ENCODE data around the gene TMEM117. TPM values are rescaled to one million over a fixed set of nuclear protein-coding genes. Genes with fewer than 3 reads are reported as not detected.
"Not testable (repeated sequence)": the region's sequence is repeated elsewhere in the genome, so short reads cannot be mapped to it uniquely, and the experiment has no call there.

The TMEM117 gene
- polyA plus RNA-seq, 1 donor (not counting 4 experiments of a cell fraction or from before 2014, with no cell fraction given): 8.5 TPM

DNA sequence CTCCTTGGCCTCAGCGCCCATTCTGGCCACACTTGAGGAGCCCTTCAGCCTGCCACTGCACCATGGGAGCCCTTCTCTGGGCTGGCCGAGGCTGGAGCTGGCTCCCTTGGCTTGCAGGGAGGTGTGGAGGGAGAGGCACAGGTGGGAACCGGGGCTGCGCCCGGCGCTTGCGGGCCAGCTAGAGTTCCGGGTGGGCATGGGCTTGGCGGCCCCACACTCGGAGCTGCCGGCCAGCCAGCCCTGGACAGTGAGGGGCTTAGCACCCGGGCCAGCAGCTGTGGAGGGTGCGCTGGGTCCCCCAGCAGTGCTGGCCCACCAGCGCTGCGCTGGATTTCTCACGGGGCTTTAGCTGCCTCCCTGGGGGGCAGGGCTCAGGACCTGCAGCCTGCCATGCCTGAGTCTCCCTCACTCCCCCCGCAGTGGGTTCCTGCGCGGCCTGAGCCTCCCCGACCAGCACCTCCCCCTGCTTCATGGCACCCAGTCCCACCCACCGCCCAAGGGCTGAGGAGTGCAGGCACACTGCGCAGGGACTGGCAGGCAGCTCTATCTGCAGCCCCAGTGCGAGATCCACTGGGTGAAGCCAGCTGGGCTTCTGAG is 28.0 kb downstream of the TMEM117 start:
- Histone ChIP-seq H3K79me2 (ENCODE audit: control insufficient read depth, insufficient read depth, low read length) (no peaks in the 10 kb centered on the region), H3K4me1 (ENCODE audit: control insufficient read depth, extremely low read depth, insufficient read depth, low read length) (peaks cover 21% of the 10 kb centered on the region), H3K27me3 (ENCODE audit: control insufficient read depth, extremely low read depth, insufficient read depth, low read length) (no peaks in the 10 kb centered on the region), H3K4me3 (ENCODE audit: control insufficient read depth in 2 of 3, extremely low read depth in 1 of 3, insufficient read depth in 2 of 3, low read depth in 1 of 3, low read length in 3 of 3) (no peak overlapping the region), H3K27ac (ENCODE audit: control insufficient read depth, insufficient read depth, low read length) (no peak overlapping the region), H3K9me3 (ENCODE audit: control insufficient read depth, low read depth, low read length) (no peaks in the 10 kb centered on the region), H3K36me3 (ENCODE audit: control insufficient read depth in 2 of 2, extremely low read depth in 1 of 2, insufficient read depth in 2 of 2, low read length in 2 of 2) (no peaks in the 10 kb centered on the region), H2AFZ (ENCODE audit: control insufficient read depth, low read length) (no peak overlapping the region), H3K4me2 (ENCODE audit: control insufficient read depth, extremely low read depth, insufficient read depth, low read depth, low read length) (no peak overlapping the region), H4K20me1 (ENCODE audit: control insufficient read depth, extremely low read depth, insufficient read depth, low read length) (no peaks in the 10 kb centered on the region), H3K9me1 (ENCODE audit: control insufficient read depth, extremely low read depth, insufficient read depth, low read length) (no peaks in the 10 kb centered on the region), H3K9ac (ENCODE audit: control insufficient read depth, extremely low read depth, insufficient read depth, low read length) (no peak overlapping the region)
- DNase-seq (ENCODE audit: low read depth, low spot score): no peak
- dilution Hi-C loops (cut with MboI; ENCODE audit: extremely low pct_ligation_motif_present, low sequenced_read_pairs): no loop called here
- TF ChIP-seq, protein P1, sequence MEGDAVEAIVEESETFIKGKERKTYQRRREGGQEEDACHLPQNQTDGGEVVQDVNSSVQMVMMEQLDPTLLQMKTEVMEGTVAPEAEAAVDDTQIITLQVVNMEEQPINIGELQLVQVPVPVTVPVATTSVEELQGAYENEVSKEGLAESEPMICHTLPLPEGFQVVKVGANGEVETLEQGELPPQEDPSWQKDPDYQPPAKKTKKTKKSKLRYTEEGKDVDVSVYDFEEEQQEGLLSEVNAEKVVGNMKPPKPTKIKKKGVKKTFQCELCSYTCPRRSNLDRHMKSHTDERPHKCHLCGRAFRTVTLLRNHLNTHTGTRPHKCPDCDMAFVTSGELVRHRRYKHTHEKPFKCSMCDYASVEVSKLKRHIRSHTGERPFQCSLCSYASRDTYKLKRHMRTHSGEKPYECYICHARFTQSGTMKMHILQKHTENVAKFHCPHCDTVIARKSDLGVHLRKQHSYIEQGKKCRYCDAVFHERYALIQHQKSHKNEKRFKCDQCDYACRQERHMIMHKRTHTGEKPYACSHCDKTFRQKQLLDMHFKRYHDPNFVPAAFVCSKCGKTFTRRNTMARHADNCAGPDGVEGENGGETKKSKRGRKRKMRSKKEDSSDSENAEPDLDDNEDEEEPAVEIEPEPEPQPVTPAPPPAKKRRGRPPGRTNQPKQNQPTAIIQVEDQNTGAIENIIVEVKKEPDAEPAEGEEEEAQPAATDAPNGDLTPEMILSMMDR (optimal IDR thresholded peaks at IDR 0.05 in 1 of 3, IDR thresholded peaks at IDR 0.05 in 1 of 3, conservative IDR thresholded peaks at IDR 0.05 in 1 of 3; ENCODE audit: extremely low read depth in 1 of 3, insufficient read depth in 2 of 3, low read length in 3 of 3): no peak
- no peak for TF ChIP-seq EZH2 (IDR thresholded peaks at IDR 0.05; ENCODE audit: low read length)
- FAIRE-seq: no peak

DNA sequence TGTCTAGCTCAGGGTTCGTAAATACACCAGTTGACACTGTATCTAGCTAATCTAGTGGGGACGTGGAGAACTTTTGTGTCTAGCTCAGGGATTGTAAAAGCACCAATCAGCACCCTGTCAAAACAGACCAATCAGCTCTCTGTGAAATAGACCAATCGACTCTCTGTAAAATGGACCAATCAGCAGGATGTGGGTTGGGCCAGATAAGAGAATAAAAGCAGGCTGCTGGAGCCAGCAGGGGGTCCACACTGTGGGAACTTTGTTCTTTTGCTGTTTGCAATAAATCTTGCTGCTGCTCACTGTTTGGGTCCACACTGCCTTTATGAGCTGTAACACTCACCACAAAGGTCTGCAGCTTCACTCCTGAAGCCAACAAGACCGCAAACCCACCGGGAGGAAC is 28.7 kb downstream of the TMEM117 start:
- H3K4me2 ChIP-seq (ENCODE audit: control insufficient read depth, extremely low read depth, insufficient read depth, low read depth, low read length); DNase-seq (ENCODE audit: low read depth, low spot score); H4K20me1 ChIP-seq (ENCODE audit: control insufficient read depth, extremely low read depth, insufficient read depth, low read length); H3K4me3 ChIP-seq (ENCODE audit: control insufficient read depth in 2 of 3, extremely low read depth in 1 of 3, insufficient read depth in 2 of 3, low read depth in 1 of 3, low read length in 3 of 3); H3K9ac ChIP-seq (ENCODE audit: control insufficient read depth, extremely low read depth, insufficient read depth, low read length); dilution Hi-C loops (cut with MboI; ENCODE audit: extremely low pct_ligation_motif_present, low sequenced_read_pairs); H3K27ac ChIP-seq (ENCODE audit: control insufficient read depth, insufficient read depth, low read length); FAIRE-seq; H2AFZ ChIP-seq (ENCODE audit: control insufficient read depth, low read length); H3K9me3 ChIP-seq (ENCODE audit: control insufficient read depth, low read depth, low read length); H3K36me3 ChIP-seq (ENCODE audit: control insufficient read depth in 2 of 2, extremely low read depth in 1 of 2, insufficient read depth in 2 of 2, low read length in 2 of 2); H3K27me3 ChIP-seq (ENCODE audit: control insufficient read depth, extremely low read depth, insufficient read depth, low read length); H3K79me2 ChIP-seq (ENCODE audit: control insufficient read depth, insufficient read depth, low read length); H3K9me1 ChIP-seq (ENCODE audit: control insufficient read depth, extremely low read depth, insufficient read depth, low read length): not testable (repeated sequence)
- peaks cover 21% of the 10 kb centered on the region for H3K4me1 ChIP-seq (ENCODE audit: control insufficient read depth, extremely low read depth, insufficient read depth, low read length)

DNA sequence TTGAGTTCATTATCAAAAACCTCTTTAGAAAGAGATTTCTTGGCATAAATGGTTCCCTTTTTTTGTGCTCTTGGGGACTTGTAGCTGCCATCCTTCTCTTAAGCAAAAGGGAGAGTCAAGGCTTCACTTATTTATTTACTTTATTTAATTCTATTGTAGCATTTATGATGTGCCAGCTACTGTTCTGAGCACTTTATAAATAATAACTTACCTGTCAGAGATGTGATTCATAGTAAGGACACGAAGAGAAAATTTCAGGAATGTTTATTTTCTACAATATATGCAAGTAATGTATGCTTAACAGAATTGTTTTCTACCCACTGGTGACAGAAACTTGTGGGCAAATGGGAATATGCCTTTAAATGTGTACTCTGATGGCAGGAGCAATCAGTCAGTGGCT is 33.3 kb downstream of the TMEM117 start:
- no peak for FAIRE-seq
- no peaks in the 10 kb centered on the region for H3K4me1 ChIP-seq (ENCODE audit: control insufficient read depth, extremely low read depth, insufficient read depth, low read length)
- no peak overlapping the region for H3K9ac ChIP-seq (ENCODE audit: control insufficient read depth, extremely low read depth, insufficient read depth, low read length)
- H3K4me3 ChIP-seq (ENCODE audit: control insufficient read depth in 2 of 3, extremely low read depth in 1 of 3, insufficient read depth in 2 of 3, low read depth in 1 of 3, low read length in 3 of 3): no peak overlapping the region
- H3K9me1 ChIP-seq (ENCODE audit: control insufficient read depth, extremely low read depth, insufficient read depth, low read length): no peaks in the 10 kb centered on the region
- H3K9me3 ChIP-seq (ENCODE audit: control insufficient read depth, low read depth, low read length): no peaks in the 10 kb centered on the region
- no peaks in the 10 kb centered on the region for H4K20me1 ChIP-seq (ENCODE audit: control insufficient read depth, extremely low read depth, insufficient read depth, low read length)
- no peak overlapping the region for H3K4me2 ChIP-seq (ENCODE audit: control insufficient read depth, extremely low read depth, insufficient read depth, low read depth, low read length)
- H2AFZ ChIP-seq (ENCODE audit: control insufficient read depth, low read length): no peak overlapping the region
- no peak overlapping the region for H3K27ac ChIP-seq (ENCODE audit: control insufficient read depth, insufficient read depth, low read length)
- no peak for DNase-seq (ENCODE audit: low read depth, low spot score)
- no peaks in the 10 kb centered on the region for H3K27me3 ChIP-seq (ENCODE audit: control insufficient read depth, extremely low read depth, insufficient read depth, low read length)
- no peak for TF ChIP-seq EZH2 (IDR thresholded peaks at IDR 0.05; ENCODE audit: low read length)
- TF ChIP-seq, protein P1 (optimal IDR thresholded peaks at IDR 0.05 in 1 of 3, IDR thresholded peaks at IDR 0.05 in 1 of 3, conservative IDR thresholded peaks at IDR 0.05 in 1 of 3; ENCODE audit: extremely low read depth in 1 of 3, insufficient read depth in 2 of 3, low read length in 3 of 3): no peak
- H3K36me3 ChIP-seq (ENCODE audit: control insufficient read depth in 2 of 2, extremely low read depth in 1 of 2, insufficient read depth in 2 of 2, low read length in 2 of 2): no peaks in the 10 kb centered on the region
- H3K79me2 ChIP-seq (ENCODE audit: control insufficient read depth, insufficient read depth, low read length): no peaks in the 10 kb centered on the region
- dilution Hi-C loops (cut with MboI; ENCODE audit: extremely low pct_ligation_motif_present, low sequenced_read_pairs): no loop called here

DNA sequence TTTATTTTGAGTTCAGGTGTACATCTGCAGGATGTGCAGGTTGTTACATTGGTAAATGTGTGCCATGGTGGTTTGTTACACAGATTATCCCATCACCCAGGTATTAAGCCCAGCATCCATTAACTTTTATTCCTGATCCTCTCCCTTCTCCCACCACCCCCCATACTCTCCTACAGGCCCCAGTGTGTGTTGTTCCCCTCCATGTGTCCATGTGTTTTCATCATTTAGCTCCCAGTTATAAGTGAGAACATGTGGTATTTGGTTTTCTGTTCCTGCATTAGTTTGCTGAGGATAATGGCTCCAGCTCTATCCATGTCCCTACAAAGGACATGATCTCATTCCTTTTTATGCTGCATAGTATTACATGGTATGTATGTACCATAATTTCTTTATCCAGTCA is 33.9 kb downstream of the TMEM117 start:
- H3K9me1 ChIP-seq (ENCODE audit: control insufficient read depth, extremely low read depth, insufficient read depth, low read length); H3K27me3 ChIP-seq (ENCODE audit: control insufficient read depth, extremely low read depth, insufficient read depth, low read length); DNase-seq (ENCODE audit: low read depth, low spot score); H3K4me3 ChIP-seq (ENCODE audit: control insufficient read depth in 2 of 3, extremely low read depth in 1 of 3, insufficient read depth in 2 of 3, low read depth in 1 of 3, low read length in 3 of 3); FAIRE-seq; dilution Hi-C loops (cut with MboI; ENCODE audit: extremely low pct_ligation_motif_present, low sequenced_read_pairs); H3K9me3 ChIP-seq (ENCODE audit: control insufficient read depth, low read depth, low read length); H3K27ac ChIP-seq (ENCODE audit: control insufficient read depth, insufficient read depth, low read length); H2AFZ ChIP-seq (ENCODE audit: control insufficient read depth, low read length); H4K20me1 ChIP-seq (ENCODE audit: control insufficient read depth, extremely low read depth, insufficient read depth, low read length); H3K79me2 ChIP-seq (ENCODE audit: control insufficient read depth, insufficient read depth, low read length); H3K4me2 ChIP-seq (ENCODE audit: control insufficient read depth, extremely low read depth, insufficient read depth, low read depth, low read length); H3K9ac ChIP-seq (ENCODE audit: control insufficient read depth, extremely low read depth, insufficient read depth, low read length); H3K36me3 ChIP-seq (ENCODE audit: control insufficient read depth in 2 of 2, extremely low read depth in 1 of 2, insufficient read depth in 2 of 2, low read length in 2 of 2); H3K4me1 ChIP-seq (ENCODE audit: control insufficient read depth, extremely low read depth, insufficient read depth, low read length): not testable (repeated sequence)

All from keratinocyte (primary cell).